ENCODE measurements around the gene SPEN. TPM values are rescaled to one million over a fixed set of nuclear protein-coding genes. Genes with fewer than 3 reads are reported as not detected.
A peak's percentile ranks its signal among the peaks of the same experiment; 100 is the strongest.
"Not testable (repeated sequence)": the region's sequence is repeated elsewhere in the genome, so short reads cannot be mapped to it uniquely, and the experiment has no call there.

SPEN gene
- 38.3 TPM for polyA plus RNA-seq (ENCODE audit: insufficient read length)

- peak; percentile 100 for DNase-seq
Measured at GRCh38 chr1:15847100-15847892, at the start of gene SPEN. TSS of gene SPEN (plus strand) at chr1:15847707. CDS start at chr1:15848068, 361 bp downstream.

GRCh38 chr1:15799004-15799867 is 48.3 kb upstream of the SPEN start:
- no peak for DNase-seq

GRCh38 chr1:15799928-15800835 is 47.3 kb upstream of the SPEN start:
- no peak for DNase-seq

- no peak for DNase-seq
Measured at GRCh38 chr1:15802234-15802965, 45.1 kb upstream of the SPEN start.

- DNase-seq: peak; percentile 22
Measured at GRCh38 chr1:15803380-15803779, 44.1 kb upstream of the SPEN start.

- DNase-seq: no peak
Measured at GRCh38 chr1:15804060-15804459, 43.4 kb upstream of the SPEN start.

GRCh38 chr1:15807121-15807520 is 40.4 kb upstream of the SPEN start:
- no peak for DNase-seq

- DNase-seq: not testable (repeated sequence)
Measured at GRCh38 chr1:15807549-15807948, 40.0 kb upstream of the SPEN start, which contains the start of gene UQCRHL. TSS of gene UQCRHL (minus strand) at chr1:15807649. CDS start at chr1:15807649, 0 bp downstream.

- DNase-seq: no peak
Measured at GRCh38 chr1:15808955-15809354, 38.6 kb upstream of the SPEN start.

GRCh38 chr1:15810073-15810472 is 37.4 kb upstream of the SPEN start:
- no peak for DNase-seq

GRCh38 chr1:15816674-15817073 is 30.8 kb upstream of the SPEN start:
- no peak for DNase-seq

GRCh38 chr1:15820478-15820877 is 27.0 kb upstream of the SPEN start:
- no peak for DNase-seq

GRCh38 chr1:15825800-15826199 is 21.7 kb upstream of the SPEN start:
- no peak for DNase-seq

GRCh38 chr1:15826810-15827507 is 20.5 kb upstream of the SPEN start:
- DNase-seq: no peak

- DNase-seq: not testable (repeated sequence)
Measured at GRCh38 chr1:15827567-15827966, 19.9 kb upstream of the SPEN start.

- not testable (repeated sequence) for DNase-seq
Measured at GRCh38 chr1:15828931-15829330, 18.6 kb upstream of the SPEN start.

- no peak for DNase-seq
Measured at GRCh38 chr1:15830258-15830657, 17.2 kb upstream of the SPEN start.

- no peak for DNase-seq
Measured at GRCh38 chr1:15833069-15833679, 14.3 kb upstream of the SPEN start.

- no peak for DNase-seq
Measured at GRCh38 chr1:15833842-15834405, 13.6 kb upstream of the SPEN start.

Data from hindlimb muscle (tissue), 1 donor.